Small intestine (tissue), 7 donors: ENCODE measurements around the gene FABP2. TPM values are rescaled to one million over a fixed set of nuclear protein-coding genes. Genes with fewer than 3 reads are reported as not detected.

Experiments
- DNase-seq, 2 donors: peaks; one replicate each; pipeline versions ENCODE4 v3.0.0 to v3.0.0-alpha.2; 2013
- FAIRE-seq: peaks from 2 replicates; lab custom pipeline; 2012; peaks lifted over from hg19 to GRCh38; lab: Jason Lieb, UNC
- H3K27ac ChIP-seq, 3 donors: one replicate each; pipeline ENCODE4 v1.5.1; 2013; ENCODE audit warnings: low read length in 2 of 3, mild to moderate bottlenecking in 2 of 3, control low read depth in 1 of 3, inconsistent platforms in 1 of 3, low read depth in 1 of 3, moderate library complexity in 1 of 3
- H3K27me3 ChIP-seq, 3 donors: one replicate each; pipeline ENCODE4 v1.6.1; 2013; ENCODE audit warnings: low read length in 3 of 3, inconsistent platforms in 1 of 3; ENCODE audit not compliant: control insufficient read depth in 3 of 3, insufficient read depth in 3 of 3
- H3K36me3 ChIP-seq, 3 donors: one replicate each; pipeline ENCODE4 v1.6.1; 2013; ENCODE audit warnings: low read length in 3 of 3, inconsistent platforms in 1 of 3, low read depth in 1 of 3, mild to moderate bottlenecking in 1 of 3, moderate library complexity in 1 of 3; ENCODE audit not compliant: control insufficient read depth in 3 of 3, insufficient read depth in 2 of 3
- H3K4me1 ChIP-seq, 3 donors: one replicate each; pipeline ENCODE4 v1.6.1; 2013; ENCODE audit warnings: low read length in 2 of 3, inconsistent platforms in 1 of 3, low read depth in 1 of 3, mild to moderate bottlenecking in 1 of 3, moderate library complexity in 1 of 3; ENCODE audit not compliant: control insufficient read depth in 3 of 3, insufficient read depth in 2 of 3
- H3K4me3 ChIP-seq, 3 donors: one replicate each; pipeline ENCODE4 v1.5.1; 2013; ENCODE audit warnings: low read length in 3 of 3, control low read depth in 1 of 3, inconsistent platforms in 1 of 3, low read depth in 1 of 3, mild to moderate bottlenecking in 1 of 3, moderate library complexity in 1 of 3
- H3K9me3 ChIP-seq, 2 donors: one replicate each; pipeline ENCODE4 v1.6.1; 2013; ENCODE audit warnings: low read depth in 1 of 2, low read length in 1 of 2; ENCODE audit not compliant: control insufficient read depth in 2 of 2, insufficient read depth in 1 of 2
- WGBS, 3 donors: extraction: QIAGEN DNeasy Blood & Tissue Kit; methylation state at CpG; one replicate each; pipeline ENCODE4 v1.1.7; 2013; 5-methylcytosine and 5-hydroxymethylcytosine counted together
- polyA plus RNA-seq, 4 donors: library from polyadenylated mRNA; stranded (reverse) in 3 of 4; unstranded in 1 of 4; fragments of 200-250 nt in 3 of 4; fragments of 120-200 nt in 1 of 4; gene quantifications; one replicate each; pipeline versions ENCODE4 v1.2.1 to v1.2.3, GENCODE V29; 2013
- donor health status: healthy with polysubstance abuse.
- donor health status: control.
- donor health status: control.
- donor health status: Bipolar disorder and iron deficiency.
- donor health status: healthy.

The FABP2 gene
- polyA plus RNA-seq, 4 donors = 100 to 1,244 (median 394) TPM

- H3K27me3 ChIP-seq = no peaks in the 10 kb centered on the region
- peak; percentile 38 to 74 for DNase-seq
- no peaks in the 10 kb centered on the region for H3K36me3 ChIP-seq
- peaks cover 0 to 9% (median 3%) of the 10 kb centered on the region in 3 donors for H3K4me1 ChIP-seq
- no peak for FAIRE-seq
- H3K27ac ChIP-seq = peak overlapping the region in 2 of 3 donors; percentile 26 to 33
- no peaks in the 10 kb centered on the region for H3K9me3 ChIP-seq
- WGBS, 3 donors = 44 to 53% (median 47%) methylated on average over 2 of the region's 2 CpGs
- H3K4me3 ChIP-seq = no peak overlapping the region
These were observed 8.1 kb upstream of the FABP2 start for GRCh38 chr4:119329835-119330620.

GRCh38 chr4:119328695-119329094 lies 6.8 kb upstream of the FABP2 start:
- Histone ChIP-seq H3K27ac (peak overlapping the region in 1 of 3 donors; percentile 23), H3K4me3 (no peak overlapping the region), H3K9me3 (no peaks in the 10 kb centered on the region), H3K27me3 (no peaks in the 10 kb centered on the region), H3K36me3 (no peaks in the 10 kb centered on the region), H3K4me1 (peaks cover 0 to 11% (median 3%) of the 10 kb centered on the region in 3 donors)
- DNase-seq (peak; percentile 45 to 69), FAIRE-seq (no peak)
- 20 to 65% (median 39%) methylated on average over 2 of the region's 2 CpGs for WGBS, 3 donors

- H3K27me3 ChIP-seq = no peaks in the 10 kb centered on the region
- peaks cover 0 to 2% (median 0%) of the 10 kb centered on the region in 3 donors for H3K36me3 ChIP-seq
- H3K4me3 ChIP-seq = peak overlapping the region in 2 of 3 donors; percentile 22 to 39
- H3K9me3 ChIP-seq = no peaks in the 10 kb centered on the region
- DNase-seq (no peak), FAIRE-seq (no peak)
- H3K27ac ChIP-seq = no peak overlapping the region
- H3K4me1 ChIP-seq = peaks cover 0 to 6% (median 3%) of the 10 kb centered on the region in 3 donors
- WGBS, 3 donors = 71 to 76% (median 72%) methylated on average over 2 of the region's 2 CpGs
These were observed 3.9 kb downstream of the FABP2 start for GRCh38 chr4:119317990-119318389.

GRCh38 chr4:119315036-119315435 lies 6.9 kb downstream of the FABP2 start:
- Histone ChIP-seq H3K4me1 (no peaks in the 10 kb centered on the region), H3K27ac (no peak overlapping the region), H3K4me3 (no peak overlapping the region), H3K27me3 (no peaks in the 10 kb centered on the region), H3K9me3 (no peaks in the 10 kb centered on the region), H3K36me3 (peaks cover 0 to 2% (median 0%) of the 10 kb centered on the region in 3 donors)
- FAIRE-seq = no peak
- DNase-seq = no peak
- 67 to 81% (median 74%) methylated on average over 2 of the region's 2 CpGs for WGBS, 3 donors

GRCh38 chr4:119314356-119314755 lies 7.6 kb downstream of the FABP2 start:
- Histone ChIP-seq H3K27me3 (no peaks in the 10 kb centered on the region), H3K36me3 (peaks cover 0 to 2% (median 0%) of the 10 kb centered on the region in 3 donors), H3K27ac (no peak overlapping the region), H3K4me1 (no peaks in the 10 kb centered on the region), H3K4me3 (no peak overlapping the region), H3K9me3 (no peaks in the 10 kb centered on the region)
- DNase-seq = peak; percentile 65 to 67
- no peak for FAIRE-seq
- 9 to 18% (median 16%) methylated on average over 4 of the region's 4 CpGs for WGBS, 3 donors

GRCh38 chr4:119313237-119313636 lies 8.7 kb downstream of the FABP2 start:
- DNase-seq (no peak), FAIRE-seq (no peak)
- H3K4me3 ChIP-seq = no peak overlapping the region
- H3K4me1 ChIP-seq = no peaks in the 10 kb centered on the region
- H3K27ac ChIP-seq = no peak overlapping the region
- H3K27me3 ChIP-seq = no peaks in the 10 kb centered on the region
- no peaks in the 10 kb centered on the region for H3K9me3 ChIP-seq
- no peaks in the 10 kb centered on the region for H3K36me3 ChIP-seq

GRCh38 chr4:119310826-119311225 lies 11.1 kb downstream of the FABP2 start:
- H3K27me3 ChIP-seq = no peaks in the 10 kb centered on the region
- no peak overlapping the region for H3K4me3 ChIP-seq
- FAIRE-seq (no peak), DNase-seq (no peak)
- H3K4me1 ChIP-seq = no peaks in the 10 kb centered on the region
- 48 to 69% (median 61%) methylated on average over 1 of the region's 1 CpG for WGBS, 3 donors
- H3K27ac ChIP-seq = no peak overlapping the region
- H3K9me3 ChIP-seq = no peaks in the 10 kb centered on the region
- H3K36me3 ChIP-seq = no peaks in the 10 kb centered on the region

- H3K27ac ChIP-seq = no peak overlapping the region
These were observed 14.3 kb downstream of the FABP2 start for GRCh38 chr4:119307606-119308005.

More at GRCh38 chr4:119307606-119308005, 14.3 kb downstream of the FABP2 start:
- H3K4me3 ChIP-seq = no peak overlapping the region
- no peaks in the 10 kb centered on the region for H3K36me3 ChIP-seq
- H3K9me3 ChIP-seq = no peaks in the 10 kb centered on the region
- H3K4me1 ChIP-seq = no peaks in the 10 kb centered on the region
- DNase-seq (no peak), FAIRE-seq (no peak)
- H3K27me3 ChIP-seq = no peaks in the 10 kb centered on the region
